ENCODE results near the gene CRBN. TPM values are rescaled to one million over a fixed set of nuclear protein-coding genes. Genes with fewer than 3 reads are reported as not detected.

Gene CRBN
- total and polyA plus RNA-seq, 8 donors, result 13.8 to 31.8 (median 24.2) TPM

DNA sequence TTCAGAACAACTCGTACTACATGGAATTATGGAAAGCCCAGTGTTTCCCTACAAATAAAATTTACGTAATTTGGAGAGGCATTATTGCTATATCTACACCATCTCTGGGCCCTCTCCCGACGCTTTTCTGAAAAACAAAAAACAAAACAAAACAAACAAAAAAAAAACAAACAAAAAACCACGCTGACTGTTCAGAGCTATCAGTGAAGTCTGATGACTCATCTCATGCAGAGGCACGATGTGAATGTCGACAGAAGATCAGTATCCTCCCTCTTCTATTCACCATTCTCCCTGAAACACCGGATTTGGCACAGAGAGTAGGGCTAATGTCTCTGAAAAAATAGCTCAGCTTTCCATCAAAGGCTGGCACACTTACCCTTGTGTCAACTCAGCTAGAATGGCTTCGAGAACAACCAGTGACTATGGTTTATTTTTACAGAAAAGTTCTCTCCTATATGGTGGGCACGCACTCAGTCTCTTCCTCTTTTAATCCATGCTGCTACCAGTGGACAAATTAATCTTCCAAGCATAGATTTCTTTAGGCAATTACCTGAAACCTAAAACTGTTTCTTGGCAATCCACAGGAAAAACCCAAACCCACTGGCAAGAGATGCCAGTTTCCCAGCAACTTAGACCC is 1.5 kb downstream of the CRBN start:
- Histone ChIP-seq H3K9me3 (no peaks in the 10 kb centered on the region), H3K36me3 (peaks cover 0 to 22% (median 4%) of the 10 kb centered on the region in 3 donors), H3K4me1 (peaks cover 7 to 18% (median 11%) of the 10 kb centered on the region in 3 donors), H3K27ac (no peak overlapping the region), H3K4me3 (peak overlapping the region in 2 of 4 donors; percentile 96), H3K27me3 (no peaks in the 10 kb centered on the region)
- no peak for FAIRE-seq
- intact Hi-C loops (cut with DNase I), result no loop called here
- no peak for DNase-seq
- ATAC-seq, result no peak
- 47 to 50% methylated on average over 10 of the region's 10 CpGs for WGBS, 2 donors
- TF ChIP-seq, protein P1, sequence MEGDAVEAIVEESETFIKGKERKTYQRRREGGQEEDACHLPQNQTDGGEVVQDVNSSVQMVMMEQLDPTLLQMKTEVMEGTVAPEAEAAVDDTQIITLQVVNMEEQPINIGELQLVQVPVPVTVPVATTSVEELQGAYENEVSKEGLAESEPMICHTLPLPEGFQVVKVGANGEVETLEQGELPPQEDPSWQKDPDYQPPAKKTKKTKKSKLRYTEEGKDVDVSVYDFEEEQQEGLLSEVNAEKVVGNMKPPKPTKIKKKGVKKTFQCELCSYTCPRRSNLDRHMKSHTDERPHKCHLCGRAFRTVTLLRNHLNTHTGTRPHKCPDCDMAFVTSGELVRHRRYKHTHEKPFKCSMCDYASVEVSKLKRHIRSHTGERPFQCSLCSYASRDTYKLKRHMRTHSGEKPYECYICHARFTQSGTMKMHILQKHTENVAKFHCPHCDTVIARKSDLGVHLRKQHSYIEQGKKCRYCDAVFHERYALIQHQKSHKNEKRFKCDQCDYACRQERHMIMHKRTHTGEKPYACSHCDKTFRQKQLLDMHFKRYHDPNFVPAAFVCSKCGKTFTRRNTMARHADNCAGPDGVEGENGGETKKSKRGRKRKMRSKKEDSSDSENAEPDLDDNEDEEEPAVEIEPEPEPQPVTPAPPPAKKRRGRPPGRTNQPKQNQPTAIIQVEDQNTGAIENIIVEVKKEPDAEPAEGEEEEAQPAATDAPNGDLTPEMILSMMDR (IDR thresholded peaks at IDR 0.05), result no peak

DNA sequence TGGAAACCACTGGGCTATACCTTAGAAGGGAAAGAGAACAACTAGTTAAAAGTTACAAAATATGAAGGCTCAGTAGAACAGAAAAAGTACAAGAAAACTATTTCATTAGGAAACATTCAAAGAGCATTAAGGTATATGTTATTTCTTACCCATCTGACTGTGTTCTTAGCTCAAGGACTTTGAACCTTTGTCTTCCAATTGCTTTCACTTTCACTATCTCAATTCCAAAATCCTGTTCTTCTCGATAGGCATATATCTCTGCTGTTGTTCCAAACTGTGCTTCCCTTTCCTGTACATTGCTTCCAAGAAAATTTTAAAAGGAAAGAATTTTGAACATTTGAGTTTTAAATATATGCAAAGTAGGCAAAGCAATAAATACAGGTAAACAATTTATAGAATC is 6.9 kb downstream of the CRBN start:
- peaks cover under 1 to 9% (median 2%) of the 10 kb centered on the region in 3 donors for H3K4me1 ChIP-seq
- intact Hi-C loops (cut with DNase I), result no loop called here
- H3K27ac ChIP-seq, result peak overlapping the region in 1 of 4 donors; percentile 6
- FAIRE-seq (no peak), ATAC-seq (peak in 2 of 4 donors; percentile 65), DNase-seq (no peak)
- H3K9me3 ChIP-seq, result no peaks in the 10 kb centered on the region
- TF ChIP-seq, protein P1 (IDR thresholded peaks at IDR 0.05), result no peak
- H3K36me3 ChIP-seq, result peaks cover 0 to 50% (median 12%) of the 10 kb centered on the region in 3 donors
- WGBS, 2 donors, result 32 to 44% methylated on average over 1 of the region's 1 CpG
- H3K27me3 ChIP-seq, result no peaks in the 10 kb centered on the region
- H3K4me3 ChIP-seq, result no peak overlapping the region

DNA sequence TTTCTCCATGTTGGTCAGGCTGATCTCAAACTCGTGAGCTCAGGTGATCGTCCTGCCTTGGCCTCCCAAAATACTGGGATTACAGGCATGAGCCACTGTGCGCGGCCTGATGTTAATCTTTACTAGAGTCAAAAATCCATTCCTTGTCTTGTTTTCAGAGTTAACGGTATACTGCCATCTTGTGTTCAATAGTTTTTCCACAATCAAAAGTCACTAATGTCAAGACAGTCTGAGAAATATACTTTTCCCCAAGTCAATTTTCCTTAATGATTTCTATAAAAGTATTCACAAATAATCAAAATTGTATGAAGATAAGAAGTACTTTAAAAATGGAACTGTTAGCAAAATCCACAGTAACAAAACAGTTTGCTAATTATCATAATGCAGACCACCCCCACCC is 8.5 kb downstream of the CRBN start:
- Histone ChIP-seq H3K27ac (no peak overlapping the region), H3K9me3 (no peaks in the 10 kb centered on the region), H3K4me1 (peaks cover 0 to 5% (median 0%) of the 10 kb centered on the region in 3 donors), H3K36me3 (peaks cover 0 to 66% (median 14%) of the 10 kb centered on the region in 3 donors), H3K4me3 (no peak overlapping the region), H3K27me3 (no peaks in the 10 kb centered on the region)
- TF ChIP-seq, protein P1 (IDR thresholded peaks at IDR 0.05), result peak in 1 of 4 donors; percentile 15
- peak in 3 of 4 donors; percentile 53 to 72 (median 53) for ATAC-seq
- intact Hi-C loops (cut with DNase I), result no loop called here
- WGBS, 2 donors, result 51 to 57% methylated on average over 5 of the region's 5 CpGs
- no peak for FAIRE-seq
- no peak for DNase-seq

DNA sequence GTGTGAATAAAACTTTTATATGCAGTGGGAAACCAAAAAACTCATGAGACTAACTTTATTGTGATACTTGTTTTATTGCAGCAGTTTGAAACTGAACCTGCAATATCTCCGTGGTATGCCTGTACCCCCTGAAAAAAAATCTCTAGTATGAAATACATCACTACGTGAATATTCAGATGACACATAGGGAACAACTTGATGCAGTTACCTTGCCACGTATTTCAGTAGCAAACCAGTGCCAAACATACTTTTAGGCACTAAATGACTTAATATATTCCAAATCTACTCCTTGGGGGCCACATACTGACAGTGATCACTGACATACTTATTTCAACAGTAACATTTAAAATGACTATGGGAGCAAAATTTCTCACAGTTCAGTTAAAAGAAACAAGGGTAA is 13.8 kb downstream of the CRBN start:
- TF ChIP-seq, protein P1 (IDR thresholded peaks at IDR 0.05), result no peak
- Histone ChIP-seq H3K9me3 (no peaks in the 10 kb centered on the region), H3K4me1 (no peaks in the 10 kb centered on the region), H3K4me3 (no peak overlapping the region), H3K27ac (no peak overlapping the region), H3K27me3 (no peaks in the 10 kb centered on the region), H3K36me3 (peaks cover 0 to 70% (median 13%) of the 10 kb centered on the region in 3 donors)
- no peak for ATAC-seq
- DNase-seq, result no peak
- FAIRE-seq, result no peak
- 94 to 95% methylated on average over 3 of the region's 3 CpGs for whole genome bisulfite sequencing, 2 donors
- intact Hi-C loops (cut with DNase I), result no loop called here

DNA sequence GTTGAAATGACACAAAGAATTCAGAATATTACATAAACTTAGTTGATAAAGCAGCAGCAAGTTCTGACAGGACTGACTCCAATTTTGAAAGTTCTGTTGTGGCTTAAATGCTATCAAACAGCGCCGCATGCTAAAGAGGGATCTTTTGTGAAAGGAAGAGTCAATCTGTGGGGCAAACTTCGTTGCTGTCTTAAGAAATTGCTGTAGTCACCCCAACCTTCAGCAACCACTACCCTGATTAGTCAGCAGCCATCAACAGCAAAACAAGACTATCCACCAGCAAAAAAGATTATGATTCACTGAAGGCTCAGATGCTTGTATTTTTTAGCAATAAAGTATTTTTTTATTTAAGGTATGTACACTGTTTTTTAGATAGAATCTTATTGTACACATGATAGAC is 14.2 kb downstream of the CRBN start:
- Histone ChIP-seq H3K4me3 (no peak overlapping the region), H3K27me3 (no peaks in the 10 kb centered on the region), H3K9me3 (no peaks in the 10 kb centered on the region), H3K27ac (no peak overlapping the region), H3K36me3 (peaks cover 0 to 66% (median 13%) of the 10 kb centered on the region in 3 donors), H3K4me1 (no peaks in the 10 kb centered on the region)
- ATAC-seq (no peak), FAIRE-seq (no peak), DNase-seq (no peak)
- TF ChIP-seq, protein P1 (IDR thresholded peaks at IDR 0.05), result no peak
- 67% methylated on average over 3 of the region's 3 CpGs for WGBS, 2 donors
- intact Hi-C loops (cut with DNase I), result no loop called here

All from pancreas (tissue), 10 donors.